ENCODE results near the gene TCEAL6.
A peak's percentile ranks its signal among the peaks of the same experiment; 100 is the strongest.
"Not testable (repeated sequence)": the region's sequence is repeated elsewhere in the genome, so short reads cannot be mapped to it uniquely, and the experiment has no call there.

TCEAL6 gene

DNA sequence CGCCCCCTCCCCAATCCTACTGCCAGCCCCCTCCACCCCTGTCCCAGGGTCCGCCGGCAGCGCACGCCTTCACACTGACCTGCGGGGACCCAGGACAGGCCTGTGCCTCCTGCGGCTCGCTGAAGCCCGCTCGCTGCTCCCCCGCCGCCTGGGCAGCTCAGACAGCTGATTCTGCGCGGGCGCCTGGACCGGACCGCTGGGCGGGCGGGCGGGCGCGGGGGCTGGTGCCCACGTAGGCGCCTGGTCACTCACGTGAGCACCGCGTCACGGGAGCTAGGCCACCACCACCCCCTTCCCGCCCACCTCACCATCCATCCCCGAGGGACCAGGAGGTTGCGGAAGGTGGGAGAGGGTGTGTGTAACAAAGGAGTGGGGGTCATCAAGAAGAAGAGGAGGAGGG is at the start of gene TCEAL6:
Gene TCEAL6 (minus strand): TSS at position 208 of the 400 bp plus-strand sequence.
- not testable (repeated sequence) for DNase-seq

DNA sequence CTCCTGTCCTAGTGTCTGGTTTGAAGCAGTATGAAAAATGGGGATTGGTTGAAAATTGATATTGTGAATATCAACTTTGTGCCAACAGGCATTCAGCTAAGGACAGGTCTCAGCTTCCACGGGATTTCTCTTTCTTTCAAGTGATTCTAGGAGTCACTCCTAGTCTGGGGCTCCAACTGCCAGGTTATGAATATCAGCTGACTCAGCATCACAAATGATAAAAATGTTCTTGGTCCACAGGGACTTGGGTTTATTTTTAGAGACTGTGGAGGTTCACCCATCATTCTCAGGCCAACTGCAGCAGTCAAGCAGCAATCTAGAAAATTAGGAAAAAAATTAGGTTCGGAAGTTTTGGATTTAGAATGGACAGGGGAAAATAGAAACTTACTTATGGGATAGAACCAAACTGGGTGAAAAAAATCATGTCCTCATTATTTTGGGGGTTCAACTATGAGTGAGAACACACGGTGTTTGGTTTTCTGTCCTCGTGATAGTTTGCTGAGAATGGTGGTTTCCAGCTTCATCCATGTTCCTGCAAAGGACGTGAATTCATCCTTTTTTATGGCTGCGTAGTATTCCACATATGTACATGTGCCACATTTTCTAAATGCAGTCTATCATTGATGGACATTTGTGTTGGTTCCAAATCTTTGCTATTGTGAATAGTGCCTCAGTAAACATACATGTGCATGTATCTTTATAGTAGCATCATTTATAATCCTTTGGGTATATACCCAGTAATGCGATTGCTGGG is 43.9 kb upstream of the TCEAL6 start:
- no peak for DNase-seq

DNA sequence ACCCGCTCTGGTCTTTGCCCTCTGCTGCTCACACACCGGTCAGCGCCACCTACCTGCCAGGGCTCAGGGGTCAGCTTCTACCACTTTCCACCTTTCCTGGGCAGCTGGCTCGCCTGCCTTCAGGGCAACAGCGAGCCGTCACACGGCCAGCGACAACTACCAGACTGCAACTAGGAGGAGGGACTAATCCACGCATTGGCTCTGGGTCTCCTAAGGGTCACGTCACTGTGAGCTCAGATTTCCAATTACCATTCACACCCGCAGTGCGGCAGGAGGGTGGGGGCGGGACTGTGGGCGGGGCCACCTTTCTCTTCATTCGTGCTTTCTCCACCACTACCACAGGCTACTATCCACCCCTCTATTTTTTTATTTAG is 13.5 kb upstream of the TCEAL6 start, which contains the start of gene BEX5:
Gene BEX5 (minus strand): TSS at position 172 of the 374 bp plus-strand sequence. CDS start 1,712 bp downstream, outside the sequence.
- peak; percentile 37 for DNase-seq

DNA sequence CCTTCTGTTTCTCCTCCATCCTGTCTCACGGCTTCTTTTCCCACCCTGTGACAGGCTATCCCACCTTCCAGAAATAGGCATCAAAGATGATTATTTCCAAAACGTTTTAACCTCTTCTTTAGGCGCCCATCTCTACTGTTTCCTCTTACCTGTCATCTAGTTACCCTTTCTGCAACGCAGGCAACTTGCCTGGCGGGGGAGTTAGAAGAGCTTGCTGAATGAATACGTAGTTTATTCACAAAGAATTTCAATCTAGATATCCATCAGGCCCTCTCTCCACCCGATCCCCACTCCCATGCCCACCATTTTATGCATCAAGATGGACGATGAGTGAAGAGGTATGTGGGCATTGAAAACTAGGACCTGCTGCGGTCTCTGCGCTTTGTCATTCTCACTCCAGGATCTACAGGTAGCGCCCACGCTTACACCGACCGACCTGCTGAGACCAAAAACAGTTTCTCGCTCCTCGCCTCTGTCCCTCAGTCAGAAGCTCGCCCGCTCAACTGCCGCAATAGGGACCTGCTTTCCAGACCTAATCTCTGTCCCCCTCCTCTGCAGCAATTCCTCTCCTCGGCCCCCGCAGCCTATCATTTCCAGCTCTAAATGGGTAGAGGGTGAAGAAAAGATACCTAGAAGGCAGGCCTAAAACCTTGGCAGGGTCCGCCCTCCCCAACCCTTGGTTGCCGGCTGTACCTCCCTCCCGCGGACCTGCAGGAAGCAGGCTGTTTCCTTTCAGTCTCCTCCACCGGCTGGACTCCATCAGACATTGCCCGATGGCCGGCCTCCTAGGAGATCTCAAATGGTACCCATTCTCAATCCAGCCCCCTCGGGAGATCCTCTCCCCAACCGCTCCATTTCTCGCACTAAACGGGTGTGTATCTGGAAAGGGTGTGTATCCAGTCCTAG is 12.9 kb upstream of the TCEAL6 start:
- DNase-seq: no peak

DNA sequence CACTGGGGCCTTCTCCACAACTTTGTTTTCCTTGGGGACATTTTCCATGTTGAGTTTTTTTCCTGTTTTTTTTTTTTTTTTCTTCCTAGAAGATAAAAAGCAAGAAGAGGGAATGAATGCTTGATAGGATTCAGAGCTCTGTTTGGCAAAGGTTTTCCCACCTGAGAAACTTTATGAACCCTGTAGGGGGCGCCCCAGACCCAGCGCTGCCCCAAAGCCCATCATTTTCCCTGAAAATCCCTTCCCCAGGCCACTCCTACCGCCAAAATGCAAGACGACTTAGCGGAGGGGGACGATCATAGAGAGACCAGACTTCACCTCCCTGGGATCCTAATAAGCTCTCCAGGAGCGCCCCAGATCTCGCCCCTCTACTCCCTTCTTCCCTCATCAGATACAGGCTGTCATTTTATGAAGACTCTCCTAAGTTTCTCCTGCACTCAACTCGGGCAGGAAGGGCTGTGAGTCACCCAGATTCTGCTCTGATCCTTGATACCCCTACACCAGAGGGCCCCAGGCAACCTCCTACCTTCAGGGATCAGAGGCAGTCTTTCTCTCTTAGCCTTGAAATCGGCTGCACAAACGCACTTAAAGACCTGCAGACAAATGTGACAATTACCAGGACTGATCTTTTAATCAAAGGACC is 12.1 kb upstream of the TCEAL6 start:
- DNase-seq: no peak

DNA sequence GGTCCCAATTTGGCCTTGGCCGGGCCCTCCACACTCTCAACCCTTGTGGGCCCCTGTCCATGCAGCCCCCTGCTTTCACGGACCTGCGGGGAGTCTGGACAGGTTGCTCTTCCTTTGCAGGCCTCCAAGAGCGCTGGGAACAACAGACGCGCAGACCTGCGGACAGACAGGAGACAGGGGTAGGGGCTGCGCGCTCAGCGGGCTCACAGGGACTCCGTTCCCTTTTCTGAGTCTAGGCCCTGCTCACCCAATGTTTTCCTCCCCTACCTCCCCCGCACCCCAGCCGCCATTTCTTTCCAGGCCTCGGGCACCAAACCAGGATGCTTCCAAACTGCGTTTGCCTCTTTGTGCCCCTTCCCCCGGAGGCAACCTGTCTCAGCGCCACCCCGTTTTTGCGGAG is 650 bp downstream of the TCEAL6 start:
- DNase-seq: not testable (repeated sequence)

DNA sequence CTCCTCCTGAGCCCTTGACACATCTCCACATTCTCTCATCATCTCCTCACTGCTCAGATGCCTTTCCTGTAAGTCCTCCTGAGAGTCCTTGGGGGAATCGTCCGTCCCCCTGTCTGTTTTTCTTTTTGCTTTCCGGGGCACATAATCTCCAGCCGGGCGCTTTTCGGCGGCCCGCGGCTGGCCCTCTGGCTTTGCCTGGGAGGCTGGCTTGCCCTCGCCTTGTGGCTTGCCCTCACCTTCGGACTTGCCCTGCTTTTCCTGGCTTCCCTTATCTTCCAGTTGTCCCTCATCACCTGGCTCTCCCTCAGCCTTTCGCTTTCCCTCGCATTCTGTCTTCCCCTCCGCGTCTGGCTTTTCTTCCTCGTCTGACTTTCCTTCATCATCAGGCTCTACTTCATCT is 1.4 kb downstream of the TCEAL6 start:
- DNase-seq: not testable (repeated sequence)

DNA sequence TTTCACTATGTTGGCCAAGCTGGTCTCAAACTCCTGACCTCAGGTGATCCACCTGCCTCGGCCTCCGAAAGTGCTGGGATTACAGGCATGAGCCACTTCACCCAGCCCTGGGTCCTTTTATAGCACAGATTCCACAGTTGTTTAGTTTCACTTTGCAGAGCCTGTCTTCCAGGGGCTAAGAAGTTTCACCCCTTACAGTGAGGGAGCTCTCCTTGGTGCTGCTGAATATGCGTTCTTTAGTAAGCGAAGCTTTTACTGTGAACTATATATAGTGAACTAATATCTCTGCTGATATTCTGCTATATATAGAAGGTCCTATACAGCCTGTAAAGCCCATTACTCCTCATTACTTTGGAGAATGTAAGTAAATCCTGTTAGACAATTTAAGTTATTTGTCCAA is 4.2 kb downstream of the TCEAL6 start:
- DNase-seq: no peak

DNA sequence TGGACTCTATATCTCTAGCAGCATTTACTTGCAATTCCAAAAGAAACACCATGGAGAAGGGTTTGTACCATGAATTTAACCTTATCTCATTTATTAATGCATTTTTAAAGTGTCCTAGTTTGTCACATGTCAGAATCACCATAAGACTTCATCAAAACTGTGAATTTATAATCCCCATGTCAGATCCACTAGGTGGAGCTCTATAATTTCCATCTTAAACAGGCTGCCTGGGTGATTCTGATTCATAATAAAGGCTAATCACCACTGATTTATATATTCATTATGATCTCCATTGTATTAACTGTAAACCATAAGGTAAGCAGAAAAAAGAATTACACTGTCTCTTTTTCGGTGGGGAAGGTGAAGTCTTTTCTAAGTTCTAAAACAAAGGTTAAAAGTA is 12.8 kb downstream of the TCEAL6 start:
- DNase-seq: no peak

DNA sequence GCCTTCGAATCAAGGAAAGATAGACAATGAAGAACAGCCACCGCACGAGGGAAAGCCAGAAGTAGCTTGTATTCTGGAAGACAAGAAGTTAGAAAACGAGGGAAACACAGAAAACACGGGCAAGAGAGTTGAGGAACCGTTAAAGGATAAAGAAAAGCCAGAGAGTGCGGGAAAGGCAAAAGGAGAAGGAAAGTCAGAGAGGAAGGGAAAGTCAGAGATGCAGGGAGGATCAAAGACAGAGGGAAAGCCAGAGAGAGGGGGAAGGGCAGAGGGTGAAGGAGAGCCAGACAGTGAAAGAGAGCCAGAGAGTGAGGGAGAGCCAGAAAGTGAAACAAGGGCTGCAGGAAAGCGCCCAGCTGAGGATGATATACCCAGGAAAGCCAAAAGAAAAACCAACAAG is 15.4 kb downstream of the TCEAL6 start:
- no peak for DNase-seq

DNA sequence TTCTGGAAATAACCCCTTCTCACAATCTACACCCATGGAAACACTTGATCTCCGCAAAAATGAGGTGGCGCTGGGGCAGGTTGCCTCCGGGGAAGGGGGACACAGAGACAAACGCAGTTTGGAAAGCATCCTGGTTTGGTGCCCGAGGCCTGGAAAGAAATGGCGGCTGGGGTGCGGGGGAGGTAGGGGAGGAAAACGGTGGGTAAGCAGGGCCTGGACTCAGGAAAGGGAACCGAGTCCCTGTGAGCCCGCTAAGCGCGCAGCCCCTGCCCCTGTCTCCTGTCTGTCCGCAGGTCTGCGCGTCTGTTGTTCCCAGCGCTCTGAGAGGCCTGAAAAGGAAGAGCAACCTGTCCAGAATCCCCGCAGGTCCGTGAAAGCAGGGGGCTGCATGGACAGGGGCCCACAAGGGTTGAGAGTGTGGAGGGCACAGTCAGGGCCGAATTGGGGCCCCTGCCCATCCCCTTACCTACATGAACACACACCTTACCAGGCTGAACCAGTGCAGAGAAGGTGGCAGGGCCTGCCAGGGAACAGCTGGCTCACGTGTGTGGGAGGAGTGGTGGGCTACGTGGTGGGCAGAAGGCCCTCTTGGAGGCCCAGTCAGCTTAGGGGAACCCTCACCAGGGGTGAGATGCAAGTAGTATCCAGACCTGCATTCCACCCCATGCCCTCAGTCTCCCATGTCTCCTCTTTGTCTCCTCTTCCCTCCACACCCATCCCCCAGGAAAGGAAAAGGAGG is 16.0 kb downstream of the TCEAL6 start:
- not testable (repeated sequence) for DNase-seq

DNA sequence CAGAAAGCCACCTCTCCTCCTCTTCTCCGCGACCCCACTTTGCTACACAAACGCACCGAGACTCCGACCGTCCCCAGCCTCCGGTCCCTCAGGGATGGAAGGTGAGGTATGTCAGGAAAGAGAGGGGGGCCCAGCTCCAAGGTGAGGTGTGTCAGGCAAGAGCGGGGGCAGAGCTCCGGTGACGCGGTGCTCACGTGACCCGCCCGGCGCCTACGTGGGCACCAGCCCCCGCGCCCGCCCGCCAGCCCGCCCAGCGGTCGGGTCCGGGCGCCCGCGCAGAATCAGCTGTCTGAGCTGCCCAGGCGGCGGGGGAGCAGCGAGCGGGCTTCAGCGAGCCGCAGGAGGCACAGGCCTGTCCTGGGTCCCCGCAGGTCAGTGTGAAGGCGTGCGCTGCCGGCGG is 16.8 kb downstream of the TCEAL6 start, which contains the start of gene TCEAL2:
Gene TCEAL2 (plus strand): TSS at position 244 of the 400 bp plus-strand sequence. CDS start 1,152 bp downstream, outside the sequence.
- DNase-seq: not testable (repeated sequence)

DNA sequence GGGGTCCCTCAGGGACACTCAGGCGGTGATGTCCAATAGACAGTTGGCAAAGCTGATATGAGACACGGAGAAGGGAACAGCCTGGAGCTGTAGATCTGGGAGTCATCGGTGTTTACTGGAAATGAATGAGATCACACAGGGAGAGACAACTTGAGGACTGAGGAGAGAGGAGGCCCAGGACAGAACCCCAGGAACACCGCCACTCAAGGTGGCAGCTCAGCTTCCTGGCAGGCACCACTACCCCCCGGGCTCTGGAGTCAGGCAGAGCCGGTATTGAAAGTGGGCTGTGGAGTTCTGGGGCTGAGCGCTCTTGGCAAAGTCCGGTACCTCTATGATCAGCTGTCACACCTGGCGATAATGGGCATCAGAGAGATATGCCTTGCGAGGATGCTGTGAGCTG is 17.3 kb downstream of the TCEAL6 start:
- DNase-seq: not testable (repeated sequence)

DNA sequence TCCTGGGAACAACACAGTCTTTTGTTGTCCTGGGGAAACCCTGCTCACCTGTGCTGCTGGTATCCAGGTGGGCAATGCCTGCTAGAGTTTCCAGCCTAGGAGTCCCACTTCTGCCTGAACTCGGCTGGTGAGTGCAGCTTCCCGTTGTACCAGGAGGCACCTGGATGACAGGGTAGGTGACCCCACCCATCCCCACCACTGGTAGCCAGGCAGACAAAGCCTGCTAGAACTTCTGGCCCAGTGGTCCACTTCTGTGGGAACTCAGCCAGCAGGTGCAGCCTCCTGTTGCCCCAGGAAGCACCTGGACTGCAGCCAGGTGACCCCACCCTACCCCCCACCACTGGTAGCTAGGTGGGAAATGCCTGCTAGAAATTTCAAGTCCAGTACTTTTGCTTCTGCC is 26.5 kb downstream of the TCEAL6 start:
- DNase-seq: no peak

DNA sequence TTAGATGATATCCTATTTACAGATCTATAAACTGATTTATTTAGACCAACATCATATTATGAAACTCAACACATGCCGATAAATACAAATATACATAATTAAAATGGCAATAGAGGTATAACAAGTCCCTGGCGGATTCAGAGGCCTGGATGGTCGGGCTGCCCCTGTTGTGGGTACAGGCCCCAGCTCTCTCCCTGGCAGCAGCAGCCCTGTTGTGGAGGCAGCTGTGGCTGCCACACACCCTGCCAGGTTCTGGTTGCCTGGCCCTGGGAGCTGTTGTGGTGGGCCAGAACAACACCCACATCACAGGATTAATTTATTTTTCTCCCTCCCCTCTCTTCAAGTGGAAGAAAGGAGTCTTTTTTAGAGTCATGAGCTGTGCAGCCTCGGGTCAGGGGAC is 28.9 kb downstream of the TCEAL6 start:
- DNase-seq: no peak
